Keratinocyte (primary cell): ENCODE data around the gene SIPA1L3.

Experiments
- EZH2 ChIP-seq: IDR thresholded peaks from one replicate; pipeline ENCODE4 v1.6.1; 2012; ENCODE audit warnings: inconsistent platforms, mild to moderate bottlenecking, low read length, moderate library complexity
- TF ChIP-seq, protein P1 (sequence below), 3 experiments: IDR thresholded peaks in 1 of 3; conservative IDR thresholded peaks in 1 of 3; optimal IDR thresholded peaks in 1 of 3; 2 replicates in 2 of 3; 3 replicates in 1 of 3; pipeline versions ENCODE3 to v1.5.1; 2011; ENCODE audit warnings: low read length in 3 of 3, mild to moderate bottlenecking in 3 of 3, moderate library complexity in 2 of 3, control low read depth in 1 of 3, inconsistent platforms in 1 of 3; ENCODE audit not compliant: insufficient read depth in 2 of 3; ENCODE audit errors: extremely low read depth in 1 of 3

DNA sequence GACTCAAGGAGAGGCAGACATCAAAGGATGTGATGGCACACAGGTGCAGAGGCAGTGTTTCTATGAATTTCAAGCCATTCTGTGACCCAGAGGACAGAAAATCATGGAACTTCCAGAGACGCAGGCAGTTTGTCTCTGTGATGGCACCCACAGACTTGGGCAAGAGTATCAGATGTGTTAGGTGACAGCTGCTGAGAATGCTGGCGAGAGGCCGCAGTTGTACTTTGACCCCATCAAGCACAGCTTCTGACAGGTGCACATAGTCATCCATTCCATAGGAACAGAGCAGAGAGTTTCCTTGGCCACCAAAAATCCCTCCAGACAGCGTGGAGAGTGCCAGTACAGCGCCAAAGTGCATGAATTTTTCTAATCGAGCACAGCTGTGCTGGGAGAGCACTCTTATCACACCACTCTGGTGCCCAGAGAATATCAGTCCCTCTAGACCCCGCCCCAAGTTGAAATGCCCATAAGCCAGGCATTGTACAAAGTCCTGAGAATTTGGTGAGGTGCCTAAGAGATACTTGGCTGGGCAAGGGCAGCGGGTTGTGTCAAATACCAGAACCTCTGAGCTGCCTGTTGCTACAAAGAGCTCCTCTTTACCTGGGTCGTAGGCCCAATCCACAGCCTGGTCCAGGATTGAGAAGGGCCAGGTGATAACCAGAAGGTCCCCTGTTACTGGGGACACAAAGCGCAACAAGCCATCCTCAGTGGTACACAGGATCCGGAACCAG, 13.0 kb upstream of the SIPA1L3 start:
- TF ChIP-seq, protein P1, sequence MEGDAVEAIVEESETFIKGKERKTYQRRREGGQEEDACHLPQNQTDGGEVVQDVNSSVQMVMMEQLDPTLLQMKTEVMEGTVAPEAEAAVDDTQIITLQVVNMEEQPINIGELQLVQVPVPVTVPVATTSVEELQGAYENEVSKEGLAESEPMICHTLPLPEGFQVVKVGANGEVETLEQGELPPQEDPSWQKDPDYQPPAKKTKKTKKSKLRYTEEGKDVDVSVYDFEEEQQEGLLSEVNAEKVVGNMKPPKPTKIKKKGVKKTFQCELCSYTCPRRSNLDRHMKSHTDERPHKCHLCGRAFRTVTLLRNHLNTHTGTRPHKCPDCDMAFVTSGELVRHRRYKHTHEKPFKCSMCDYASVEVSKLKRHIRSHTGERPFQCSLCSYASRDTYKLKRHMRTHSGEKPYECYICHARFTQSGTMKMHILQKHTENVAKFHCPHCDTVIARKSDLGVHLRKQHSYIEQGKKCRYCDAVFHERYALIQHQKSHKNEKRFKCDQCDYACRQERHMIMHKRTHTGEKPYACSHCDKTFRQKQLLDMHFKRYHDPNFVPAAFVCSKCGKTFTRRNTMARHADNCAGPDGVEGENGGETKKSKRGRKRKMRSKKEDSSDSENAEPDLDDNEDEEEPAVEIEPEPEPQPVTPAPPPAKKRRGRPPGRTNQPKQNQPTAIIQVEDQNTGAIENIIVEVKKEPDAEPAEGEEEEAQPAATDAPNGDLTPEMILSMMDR (optimal IDR thresholded peaks at IDR 0.05 in 1 of 3, IDR thresholded peaks at IDR 0.05 in 1 of 3, conservative IDR thresholded peaks at IDR 0.05 in 1 of 3; ENCODE audit: extremely low read depth in 1 of 3, insufficient read depth in 2 of 3, low read length in 3 of 3): no peak
- no peak for TF ChIP-seq EZH2
